T-cell (primary cell): ENCODE data around the gene AKAP12. TPM values are rescaled to one million over a fixed set of nuclear protein-coding genes. Genes with fewer than 3 reads are reported as not detected.

Experiments
- ATAC-seq, 4 experiments: fragments of 200-7000 bp in 3 of 4; fragments of 150-1000 bp in 1 of 4; cut with Tn5 transposase; replicated peaks in 1 of 4; 1 replicate in 3 of 4; 2 replicates in 1 of 4; pipeline ENCODE4 v1.10.0; 2021; ENCODE audit warnings: moderate library complexity in 3 of 4, mild to moderate bottlenecking in 2 of 4, moderate number of reproducible peaks in 1 of 4
- CTCF ChIA-PET, 2 donors: fragments of 300-600 bp; sonication (Branson Sonifier 250); formaldehyde crosslinking; loops; one replicate each; lab custom pipeline; 2022; ENCODE audit warnings: antibody characterized with exemption in 2 of 2; lab: Charles Lee
- POLR2A ChIA-PET, 2 donors: fragments of 300-600 bp; sonication (Branson Sonifier 250); formaldehyde crosslinking; loops; one replicate each; lab custom pipeline; 2022; ENCODE audit warnings: antibody characterized with exemption in 2 of 2; lab: Charles Lee
- DNase-seq, 35 experiments: peaks; one replicate each; pipeline versions ENCODE4 v3.0.0 to v3.0.0-alpha.2; 2013 to 2023
- H3K27ac ChIP-seq: one replicate; pipeline ENCODE4 v1.5.1; 2013; ENCODE audit warnings: low read length
- H3K27me3 ChIP-seq, 2 experiments: replicated peaks in 1 of 2; 1 replicate in 1 of 2; 2 replicates in 1 of 2; pipeline versions ENCODE4 v1.6.1 to v1.7.0; 2013; ENCODE audit warnings: low read length in 1 of 2, mixed read lengths in 1 of 2; ENCODE audit not compliant: control insufficient read depth in 2 of 2, insufficient read depth in 2 of 2; ENCODE audit errors: extremely low read depth in 1 of 2
- H3K36me3 ChIP-seq, 2 donors: 1 replicate in 1 of 2; 2 replicates in 1 of 2; pipeline versions ENCODE4 v1.6.1 to v1.7.0; 2013; ENCODE audit warnings: low read length in 1 of 2; ENCODE audit not compliant: control insufficient read depth in 2 of 2, insufficient read depth in 1 of 2; ENCODE audit errors: extremely low read depth in 1 of 2
- H3K4me1 ChIP-seq, 2 experiments: 1 replicate in 1 of 2; 2 replicates in 1 of 2; pipeline versions ENCODE4 v1.6.1 to v1.7.0; 2013; ENCODE audit warnings: low read length in 2 of 2, mixed read lengths in 1 of 2; ENCODE audit not compliant: insufficient read depth in 2 of 2, control insufficient read depth in 1 of 2; ENCODE audit errors: extremely low read depth in 1 of 2
- H3K4me3 ChIP-seq, 2 donors: 1 replicate in 1 of 2; 2 replicates in 1 of 2; pipeline versions ENCODE4 v1.5.1 to v1.7.0; 2013; ENCODE audit warnings: mild to moderate bottlenecking in 2 of 2, low read length in 1 of 2, moderate library complexity in 1 of 2; ENCODE audit not compliant: control insufficient read depth in 1 of 2; ENCODE audit errors: extremely low read depth in 1 of 2
- H3K9me3 ChIP-seq: 2 replicates; pipeline ENCODE4 v1.7.0; 2013
- H3K27ac Mint-ChIP-seq, 2 donors: one replicate each; pipeline ENCODE4 v1.8.0; 2020 to 2021; ENCODE audit warnings: mild to moderate bottlenecking in 2 of 2, mixed read lengths in 2 of 2
- H3K27me3 Mint-ChIP-seq, 2 donors: one replicate each; pipeline ENCODE4 v1.8.0; 2021 to 2022; ENCODE audit warnings: mixed read lengths in 2 of 2
- H3K36me3 Mint-ChIP-seq: one replicate; pipeline ENCODE4 v1.8.0; 2021; ENCODE audit warnings: mixed read lengths
- H3K4me1 Mint-ChIP-seq, 3 donors: one replicate each; pipeline ENCODE4 v1.8.0; 2020 to 2022; ENCODE audit warnings: mixed read lengths in 3 of 3, mild to moderate bottlenecking in 1 of 3
- H3K4me3 Mint-ChIP-seq, 3 donors: one replicate each; pipeline ENCODE4 v1.8.0; 2020 to 2022; ENCODE audit warnings: mild to moderate bottlenecking in 3 of 3, mixed read lengths in 3 of 3, moderate library complexity in 3 of 3
- H3K9me3 Mint-ChIP-seq, 3 donors: one replicate each; pipeline ENCODE4 v1.8.0; 2020 to 2022; ENCODE audit warnings: mixed read lengths in 3 of 3
- WGBS: methylation state at CpG from one replicate; pipeline ENCODE4 v1.1.5; 2013; ENCODE audit warnings: missing lambda C conversion rate; ENCODE audit not compliant: insufficient coverage; 5-methylcytosine and 5-hydroxymethylcytosine counted together
- total RNA-seq, 35 experiments: library from RNA in 6 of 35; stranded (reverse) in 6 of 35; fragments of 120-200 nt in 1 of 35; gene quantifications; one replicate each; pipeline versions ENCODE4 v1.2.1 to v1.2.4 and lab custom pipeline; 2013 to 2026

The AKAP12 gene
- total RNA-seq, 5 donors from 2014 or later (not counting 1 experiment from before 2014, with no cell fraction given), result 0.16 to 1.8 (median 1.2) TPM

- ChIA-PET CTCF (no interaction called here), POLR2A (interaction anchor here in 1 of 2 donors (0.6 kb wide), 1 partner anchor 340 kb away, joined by 3 read pairs; no protein-coding TSS in a partner anchor)
- Mint-ChIP-seq H3K27me3 (peaks cover 20 to 26% of the 10 kb centered on the region in 2 donors), H3K27ac (no peak overlapping the region), H3K9me3 (no peaks in the 10 kb centered on the region), H3K36me3 (no peaks in the 10 kb centered on the region), H3K4me3 (no peak overlapping the region), H3K4me1 (peaks cover 10 to 21% (median 14%) of the 10 kb centered on the region in 3 donors)
- Histone ChIP-seq H3K9me3 (no peaks in the 10 kb centered on the region), H3K4me3 (no peak overlapping the region), H3K27me3 (peaks cover 0 to 16% of the 10 kb centered on the region in 2 experiments), H3K36me3 (no peaks in the 10 kb centered on the region), H3K4me1 (peaks cover 0 to 2% of the 10 kb centered on the region in 2 experiments), H3K27ac (no peak overlapping the region)
- DNase-seq (no peak), ATAC-seq (no peak)
- WGBS, result no CpG with 5 or more reads among the region's 4 CpGs
These were observed 41.1 kb downstream of the AKAP12 start for GRCh38 chr6:151280859-151281258.

GRCh38 chr6:151284012-151284411, 44.2 kb downstream of the AKAP12 start:
- Mint-ChIP-seq H3K27me3 (peaks cover 8 to 20% of the 10 kb centered on the region in 2 donors), H3K9me3 (no peaks in the 10 kb centered on the region), H3K27ac (no peak overlapping the region), H3K36me3 (no peaks in the 10 kb centered on the region), H3K4me3 (peak overlapping the region in 2 of 3 donors; percentile 3 to 15), H3K4me1 (peaks cover 13 to 34% (median 17%) of the 10 kb centered on the region in 3 donors)
- H3K27ac ChIP-seq, result no peak overlapping the region
- peaks cover 0 to 16% of the 10 kb centered on the region in 2 experiments for H3K27me3 ChIP-seq
- POLR2A ChIA-PET, result no interaction called here
- CTCF ChIA-PET, result no interaction called here
- H3K4me1 ChIP-seq, result peaks cover 0 to 2% of the 10 kb centered on the region in 2 experiments
- no peak overlapping the region for H3K4me3 ChIP-seq
- WGBS, result 69% methylated on average over 6 of the region's 11 CpGs
- H3K36me3 ChIP-seq, result no peaks in the 10 kb centered on the region
- peak in 1 of 4 experiments; percentile 9 for ATAC-seq
- no peak for DNase-seq
- H3K9me3 ChIP-seq, result no peaks in the 10 kb centered on the region

- Histone ChIP-seq H3K9me3 (no peaks in the 10 kb centered on the region), H3K4me3 (no peak overlapping the region), H3K36me3 (no peaks in the 10 kb centered on the region), H3K27me3 (peaks cover 0 to 16% of the 10 kb centered on the region in 2 experiments), H3K27ac (no peak overlapping the region), H3K4me1 (peaks cover 0 to 7% of the 10 kb centered on the region in 2 experiments)
- CTCF ChIA-PET, result no interaction called here
- Mint-ChIP-seq H3K4me1 (peaks cover 19 to 39% (median 22%) of the 10 kb centered on the region in 3 donors), H3K27ac (peak overlapping the region in 1 of 2 donors; percentile 25), H3K27me3 (peaks cover 4 to 20% of the 10 kb centered on the region in 2 donors), H3K4me3 (peak overlapping the region in 2 of 3 donors; percentile 15 to 68), H3K36me3 (no peaks in the 10 kb centered on the region), H3K9me3 (no peaks in the 10 kb centered on the region)
- POLR2A ChIA-PET, result no interaction called here
- WGBS, result 69% methylated on average over 4 of the region's 4 CpGs
- ATAC-seq (peak in 2 of 4 experiments; percentile 34 to 73), DNase-seq (no peak)
These were observed 44.8 kb downstream of the AKAP12 start for GRCh38 chr6:151284548-151285017.

GRCh38 chr6:151285122-151285521, 45.4 kb downstream of the AKAP12 start:
- Histone ChIP-seq H3K4me3 (no peak overlapping the region), H3K9me3 (no peaks in the 10 kb centered on the region), H3K27ac (no peak overlapping the region), H3K36me3 (no peaks in the 10 kb centered on the region), H3K4me1 (peaks cover 0 to 12% of the 10 kb centered on the region in 2 experiments), H3K27me3 (peaks cover 0 to 16% of the 10 kb centered on the region in 2 experiments)
- Mint-ChIP-seq H3K4me3 (peak overlapping the region in 1 of 3 donors; percentile 68), H3K36me3 (no peaks in the 10 kb centered on the region), H3K27me3 (peaks cover 4 to 20% of the 10 kb centered on the region in 2 donors), H3K27ac (no peak overlapping the region), H3K4me1 (peaks cover 24 to 45% (median 28%) of the 10 kb centered on the region in 3 donors), H3K9me3 (no peaks in the 10 kb centered on the region)
- ChIA-PET CTCF (interaction anchor here in 1 of 2 donors (0.7 kb wide), 1 partner anchor 50 kb away, joined by 4 read pairs; no protein-coding TSS in a partner anchor), POLR2A (no interaction called here)
- no peak for DNase-seq
- ATAC-seq, result no peak

- H3K27ac ChIP-seq, result no peak overlapping the region
- Mint-ChIP-seq H3K4me1 (peaks cover 28 to 56% (median 34%) of the 10 kb centered on the region in 3 donors), H3K27ac (no peak overlapping the region), H3K4me3 (no peak overlapping the region), H3K27me3 (peaks cover 4 to 16% of the 10 kb centered on the region in 2 donors), H3K9me3 (no peaks in the 10 kb centered on the region), H3K36me3 (no peaks in the 10 kb centered on the region)
- ATAC-seq, result no peak
- no peak overlapping the region for H3K4me3 ChIP-seq
- POLR2A ChIA-PET, result no interaction called here
- H3K4me1 ChIP-seq, result peaks cover 0 to 12% of the 10 kb centered on the region in 2 experiments
- no CpG with 5 or more reads among the region's 7 CpGs for WGBS
- DNase-seq, result no peak
- H3K9me3 ChIP-seq, result no peaks in the 10 kb centered on the region
- H3K27me3 ChIP-seq, result peaks cover 0 to 16% of the 10 kb centered on the region in 2 experiments
- CTCF ChIA-PET, result no interaction called here
- no peaks in the 10 kb centered on the region for H3K36me3 ChIP-seq
These were observed 46.4 kb downstream of the AKAP12 start for GRCh38 chr6:151286214-151286613.

- ATAC-seq, result no peak
- CTCF ChIA-PET, result interaction anchor here in 1 of 2 donors (0.5 kb wide), 1 partner anchor 44 kb away, joined by 3 read pairs; no protein-coding TSS in a partner anchor
These were observed 49.1 kb downstream of the AKAP12 start for GRCh38 chr6:151288712-151289398.

More at GRCh38 chr6:151288712-151289398, 49.1 kb downstream of the AKAP12 start:
- Mint-ChIP-seq H3K36me3 (no peaks in the 10 kb centered on the region), H3K27ac (no peak overlapping the region), H3K9me3 (no peaks in the 10 kb centered on the region), H3K4me3 (peak overlapping the region in 1 of 3 donors; percentile 19), H3K27me3 (peaks cover 16 to 22% of the 10 kb centered on the region in 2 donors), H3K4me1 (peaks cover 28 to 54% (median 32%) of the 10 kb centered on the region in 3 donors)
- Histone ChIP-seq H3K27ac (no peak overlapping the region), H3K4me3 (no peak overlapping the region), H3K36me3 (no peaks in the 10 kb centered on the region), H3K9me3 (no peaks in the 10 kb centered on the region), H3K27me3 (peaks cover 0 to 4% of the 10 kb centered on the region in 2 experiments), H3K4me1 (peaks cover 0 to 12% of the 10 kb centered on the region in 2 experiments)
- WGBS, result 93% methylated on average over 3 of the region's 10 CpGs
- DNase-seq, result no peak
- POLR2A ChIA-PET, result no interaction called here
